GM21367 (cell line): ENCODE measurements around the gene NUDT15.
"Not testable (repeated sequence)": the region's sequence is repeated elsewhere in the genome, so short reads cannot be mapped to it uniquely, and the experiment has no call there.

Source experiments
- ATAC-seq: cut with Tn5 transposase; IDR thresholded peaks from one replicate; pipeline ENCODE4 v1.9.1; 2021; ENCODE audit not compliant: unreplicated experiment

NUDT15 gene

DNA sequence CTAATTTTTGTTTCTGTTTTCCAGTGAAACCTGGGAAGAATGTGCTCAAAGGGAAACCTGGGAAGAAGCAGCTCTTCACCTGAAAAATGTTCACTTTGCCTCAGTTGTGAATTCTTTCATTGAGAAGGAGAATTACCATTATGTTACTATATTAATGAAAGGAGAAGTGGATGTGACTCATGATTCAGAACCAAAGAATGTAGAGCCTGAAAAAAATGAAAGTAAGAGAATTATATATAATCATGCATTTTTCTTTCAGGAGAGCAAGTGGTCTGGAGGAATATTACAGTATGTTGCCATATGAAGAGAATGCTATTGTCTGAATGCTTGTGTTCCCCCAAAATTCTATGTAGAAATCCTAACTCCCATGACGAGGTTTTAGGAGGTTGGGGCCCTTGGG, 3.4 kb downstream of the NUDT15 start:
- no peak for ATAC-seq

DNA sequence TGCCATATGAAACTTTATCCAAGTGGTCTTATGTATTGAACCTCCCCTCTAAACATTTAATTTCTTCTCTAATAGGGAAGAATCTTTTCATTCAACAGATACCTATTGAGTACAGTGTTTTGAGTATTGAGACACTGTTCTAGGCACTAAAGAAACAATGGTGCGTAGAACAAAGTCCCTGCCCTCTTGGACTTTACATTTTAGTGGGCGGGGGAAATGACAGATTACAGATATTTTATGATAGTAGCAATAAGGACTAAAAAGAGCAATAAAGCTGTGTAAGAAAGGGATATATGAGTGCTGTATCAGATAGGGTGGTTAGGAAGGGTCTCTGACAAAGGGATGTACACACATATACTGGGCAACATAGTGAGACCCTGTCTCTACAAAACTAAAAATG, 5.4 kb downstream of the NUDT15 start:
- ATAC-seq = no peak

DNA sequence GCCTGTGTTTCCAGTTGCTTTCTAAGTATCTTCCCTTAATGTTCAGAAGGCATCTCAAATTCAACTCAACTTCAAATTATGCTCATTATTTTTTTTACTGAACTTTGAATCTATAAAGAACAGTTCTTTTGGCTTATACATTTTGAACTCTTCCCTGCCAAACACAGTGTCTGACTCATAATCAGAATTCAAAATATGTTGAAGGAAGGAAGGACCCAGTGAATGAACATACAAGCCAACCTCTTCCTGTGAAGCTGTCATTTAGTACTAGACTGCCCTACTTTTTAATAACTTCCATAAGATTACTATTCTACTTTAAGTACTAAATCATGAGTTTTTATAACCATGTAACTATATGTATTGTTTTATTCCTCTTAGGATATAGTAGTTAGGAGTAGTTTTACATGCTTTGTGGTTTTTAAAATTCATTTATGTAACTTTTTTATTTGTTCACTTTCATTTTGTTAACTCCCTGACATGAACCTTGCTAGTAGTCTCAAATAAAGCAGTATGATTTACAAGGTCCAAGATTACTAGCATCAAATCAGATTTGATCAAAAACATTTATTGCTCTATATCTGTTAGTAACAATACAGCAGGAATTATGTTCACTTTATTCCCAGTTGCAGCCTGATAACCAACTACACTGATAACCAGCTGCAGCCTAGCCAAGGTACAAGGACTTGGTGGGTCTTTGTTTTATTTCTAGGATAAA, 6.4 kb downstream of the NUDT15 start:
- ATAC-seq = no peak

DNA sequence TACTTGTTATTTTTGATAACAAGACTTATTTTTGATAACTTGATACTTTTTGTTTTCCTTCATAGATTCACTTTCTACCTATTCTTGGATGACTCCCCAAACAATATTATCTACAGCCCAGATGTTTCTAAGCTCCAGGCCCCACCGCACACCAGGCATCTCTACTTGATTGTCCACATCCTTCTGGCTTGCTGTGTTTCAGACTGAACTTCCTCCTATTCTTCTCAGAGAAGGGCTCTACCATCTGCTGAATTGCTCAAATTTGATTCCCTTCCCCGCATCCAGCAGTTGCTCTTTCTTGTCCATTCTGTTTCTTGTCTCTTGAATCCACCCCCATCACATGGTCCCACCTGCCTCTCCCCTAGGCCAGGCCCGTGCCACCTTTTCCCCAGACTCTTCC, 13.0 kb downstream of the NUDT15 start:
- ATAC-seq = no peak

DNA sequence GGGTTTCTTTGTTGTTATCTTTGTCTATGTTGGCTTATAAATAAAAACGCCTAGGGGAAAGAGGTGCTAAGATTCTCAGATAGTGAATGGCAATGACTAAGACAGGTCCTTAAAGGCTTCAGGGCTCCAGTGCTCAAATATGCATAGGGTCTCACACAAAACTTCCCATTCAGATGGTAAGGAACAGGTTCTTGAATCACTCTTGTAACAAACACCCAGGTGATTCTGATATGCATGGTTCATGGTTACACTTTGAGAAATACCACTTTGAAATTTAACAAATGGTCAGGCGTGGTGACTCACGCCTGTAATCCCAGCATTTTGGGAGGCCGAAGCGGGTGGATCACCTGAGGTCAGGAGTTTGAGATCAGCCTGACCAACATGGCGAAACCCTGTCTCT, 17.1 kb downstream of the NUDT15 start:
- no peak for ATAC-seq

DNA sequence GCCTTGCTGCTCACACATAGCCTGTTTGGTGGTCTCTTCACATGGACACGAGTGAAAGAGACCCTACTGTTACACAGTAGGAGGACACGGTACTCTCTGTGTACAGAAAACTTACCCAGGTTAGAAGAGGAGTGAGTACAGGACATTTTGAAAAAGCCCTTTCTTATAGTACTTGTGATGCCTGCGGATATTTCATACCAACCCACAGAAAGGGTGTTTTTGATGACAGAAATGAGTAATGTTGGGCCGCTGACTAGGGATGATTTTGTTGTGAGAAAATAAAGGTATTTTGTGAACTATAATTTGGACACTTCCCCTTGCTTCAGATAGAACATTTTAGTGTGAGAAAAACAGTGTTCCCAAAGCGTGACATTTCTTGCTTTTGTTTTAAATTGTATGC, 18.2 kb downstream of the NUDT15 start:
- no peak for ATAC-seq

DNA sequence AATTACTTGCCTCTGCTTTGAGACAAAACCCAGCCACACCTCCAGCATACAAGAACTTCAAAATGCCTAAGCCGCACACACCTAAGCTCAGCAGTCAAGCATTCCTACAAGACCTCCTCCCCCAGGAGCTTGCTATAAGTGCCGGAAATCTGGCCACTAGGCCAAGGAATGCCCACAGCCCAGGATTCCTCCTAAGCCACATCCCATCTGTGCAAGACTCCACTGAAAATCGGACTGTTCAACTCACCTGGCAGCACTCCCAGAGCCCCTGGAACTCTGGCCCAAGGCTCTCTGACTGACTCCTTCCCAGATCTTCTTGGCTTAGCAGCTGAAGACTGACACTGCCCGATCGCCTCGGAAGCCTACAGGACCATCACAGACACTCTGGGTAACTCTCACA, 21.0 kb downstream of the NUDT15 start:
- not testable (repeated sequence) for ATAC-seq

DNA sequence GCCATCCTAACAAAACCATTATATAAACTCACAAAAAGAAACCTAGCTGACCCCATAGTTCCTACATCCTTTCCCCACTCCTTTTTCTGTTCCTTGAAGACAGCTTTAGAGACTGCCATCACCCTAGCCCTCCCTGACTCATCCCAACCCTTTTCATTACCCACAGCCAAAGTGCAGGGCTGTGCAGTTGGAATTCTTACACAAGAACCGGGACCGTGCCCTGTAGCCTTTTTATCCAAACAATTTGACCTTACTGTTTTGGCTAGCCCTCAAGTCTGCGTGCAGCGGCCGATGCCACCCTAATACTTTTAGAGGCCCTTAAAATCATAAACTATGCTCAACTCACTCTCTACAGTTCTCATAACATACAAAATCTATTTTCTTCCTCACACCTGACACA, 22.4 kb downstream of the NUDT15 start:
- ATAC-seq = not testable (repeated sequence)

DNA sequence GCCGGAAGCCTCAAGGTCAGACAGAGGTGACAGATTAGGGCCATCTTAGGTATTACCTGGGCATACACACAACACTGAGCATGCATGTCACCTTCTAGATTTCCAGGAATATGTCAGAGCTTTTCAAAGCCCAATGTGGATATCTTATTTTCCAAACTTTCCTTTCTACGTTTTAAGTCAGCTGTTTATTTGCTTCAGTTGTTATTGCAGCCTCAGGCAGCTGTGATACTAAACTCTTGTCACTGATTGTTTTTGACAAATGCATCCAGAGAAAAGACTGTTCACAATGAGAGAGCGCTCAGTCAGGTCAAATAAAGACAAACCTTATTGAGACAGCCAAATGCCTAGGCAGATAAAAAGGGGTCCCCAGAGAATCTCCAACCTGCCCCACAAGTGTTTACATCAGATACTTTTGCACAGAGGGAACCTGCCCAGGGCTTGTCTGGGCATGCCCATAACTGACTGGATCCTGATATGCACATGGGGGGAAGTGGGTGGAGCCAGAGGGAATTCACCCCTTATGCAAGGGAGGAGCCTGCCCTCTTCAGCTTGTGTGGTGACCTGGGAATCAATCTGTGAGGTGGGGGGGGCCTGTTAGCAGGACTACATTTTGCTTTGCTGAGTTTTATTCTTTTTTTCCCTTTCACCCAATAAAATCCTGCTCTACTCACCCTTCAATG, 28.9 kb downstream of the NUDT15 start:
- ATAC-seq = no peak

DNA sequence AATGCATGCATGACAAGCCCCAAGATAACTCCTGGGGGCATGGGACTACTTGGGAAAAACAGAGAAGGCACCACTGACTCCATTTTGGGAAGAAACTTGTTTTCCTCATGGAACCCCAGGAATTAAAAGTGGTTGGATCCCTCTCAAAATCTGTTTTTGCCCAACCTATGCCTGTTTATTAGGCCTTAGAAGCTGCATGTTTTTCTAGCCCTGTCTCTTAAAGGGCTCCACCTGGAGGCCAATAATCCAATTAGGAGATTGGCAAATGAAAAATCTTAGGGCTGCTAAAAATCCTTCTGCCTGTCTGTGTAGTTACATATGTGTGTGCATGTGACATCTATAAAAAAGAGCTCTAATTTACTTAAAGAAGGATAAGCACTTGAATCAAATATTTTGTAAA, 30.5 kb downstream of the NUDT15 start:
- no peak for ATAC-seq

DNA sequence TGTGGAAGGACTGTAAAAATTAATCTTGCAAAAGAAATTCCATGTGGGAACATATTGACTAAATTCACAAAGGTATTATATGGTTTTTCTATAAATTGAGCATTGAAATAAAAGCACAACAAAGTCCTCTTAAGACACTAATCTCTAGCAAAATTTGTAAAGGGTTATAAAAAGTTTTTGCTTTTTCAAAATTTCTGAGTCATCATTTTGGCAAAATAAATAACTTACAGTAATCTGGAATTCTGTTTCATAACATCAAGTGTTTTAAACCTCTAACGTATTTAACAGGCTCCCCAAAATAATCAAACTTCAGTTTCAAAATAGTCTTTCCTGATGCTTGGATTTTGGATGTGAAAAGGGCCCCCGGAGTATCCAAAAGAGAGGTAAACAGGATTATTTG, 31.4 kb downstream of the NUDT15 start:
- no peak for ATAC-seq

DNA sequence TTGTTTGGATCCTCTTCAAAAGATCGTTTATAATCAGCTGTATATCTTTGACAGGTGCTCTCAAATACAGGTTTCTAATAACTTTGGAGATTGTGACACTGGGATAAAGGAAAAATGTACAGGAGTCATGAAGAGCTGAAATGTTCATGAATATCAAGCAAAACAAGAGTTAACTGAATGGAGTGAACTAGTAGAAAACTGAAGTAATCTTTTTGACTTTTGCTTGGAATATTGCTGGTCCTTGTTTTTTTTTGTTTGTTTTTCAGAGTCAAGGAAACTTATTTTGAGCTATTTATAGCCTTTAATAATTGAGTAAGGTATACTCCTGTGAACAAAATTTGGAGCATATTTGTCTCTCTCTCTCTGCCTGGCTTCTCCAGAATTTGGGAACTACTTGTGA, 32.0 kb downstream of the NUDT15 start:
- ATAC-seq = no peak

DNA sequence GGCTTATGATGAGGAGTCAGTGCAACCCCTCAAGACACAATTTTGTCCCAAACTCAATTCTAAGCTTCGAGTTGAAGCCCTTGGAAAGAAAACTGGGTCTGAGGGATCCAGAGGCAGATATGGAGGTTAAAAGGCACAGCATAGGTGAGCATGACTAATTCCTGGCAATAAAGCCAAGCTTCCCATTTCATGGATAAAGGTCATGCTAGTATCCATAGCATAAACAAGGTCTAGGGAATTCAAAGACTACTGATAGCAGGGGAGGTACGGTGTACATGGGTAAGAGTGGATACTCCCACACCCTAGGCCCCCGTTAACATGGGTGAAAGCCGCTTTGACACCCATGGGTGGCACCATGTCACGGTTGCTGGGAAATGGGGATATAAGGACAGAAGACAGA, 33.4 kb downstream of the NUDT15 start:
- no peak for ATAC-seq

DNA sequence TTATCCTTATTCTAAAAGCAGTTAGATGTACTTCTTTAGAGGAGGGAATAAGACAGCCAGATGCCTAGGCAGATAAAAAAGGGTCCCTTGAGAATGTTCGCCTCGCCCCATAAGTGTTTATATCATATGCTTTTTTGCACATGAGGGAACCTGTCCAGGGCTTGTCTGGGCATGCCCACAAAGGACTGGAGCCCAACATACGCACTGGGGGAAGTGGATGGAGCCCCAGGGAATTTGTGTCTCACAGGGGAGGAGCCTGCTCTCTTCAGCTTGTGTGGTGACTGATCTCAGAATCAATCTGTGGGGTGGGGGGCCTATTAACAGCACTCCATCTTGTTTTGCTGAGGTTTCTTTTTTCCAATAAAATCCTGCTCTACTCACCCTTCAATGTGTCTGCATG, 34.8 kb downstream of the NUDT15 start:
- no peak for ATAC-seq

DNA sequence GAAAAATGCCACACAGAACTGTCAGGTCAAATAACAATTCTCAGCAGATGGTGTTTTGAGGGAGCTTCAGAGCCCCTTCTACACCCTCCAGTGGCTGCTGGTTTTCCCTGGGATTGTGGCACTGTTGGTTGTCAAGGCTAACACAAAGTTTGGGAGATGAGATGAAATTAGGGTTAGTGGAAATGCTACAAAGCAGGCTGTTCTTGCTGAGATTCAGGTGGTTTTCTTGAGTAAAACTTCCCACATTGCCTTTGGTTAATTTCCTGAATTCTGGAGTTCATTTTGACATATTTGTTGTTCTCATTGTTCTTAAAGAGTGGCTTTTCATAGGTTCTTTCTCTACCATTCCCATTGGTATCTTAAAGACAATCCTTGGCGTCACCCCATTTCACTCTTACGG, 35.3 kb downstream of the NUDT15 start:
- no peak for ATAC-seq

DNA sequence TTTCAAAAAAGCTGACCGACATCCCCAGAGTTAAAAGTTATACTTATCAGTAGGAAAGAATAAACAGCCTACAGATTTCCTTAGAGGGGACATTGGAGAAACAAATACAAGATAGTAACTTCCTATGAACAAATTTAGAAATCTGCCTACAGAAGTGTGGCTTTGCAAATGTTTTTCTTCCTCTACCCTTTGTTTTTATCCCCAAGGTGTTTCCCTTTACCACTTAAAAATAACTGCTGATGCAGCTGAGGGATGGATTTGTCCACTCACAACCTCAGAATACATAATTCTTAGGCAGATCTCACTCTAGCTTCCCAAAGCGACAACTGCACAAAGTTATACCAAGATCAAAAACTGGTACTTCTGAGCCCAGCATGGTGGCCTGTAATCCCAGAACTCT, 36.5 kb downstream of the NUDT15 start:
- ATAC-seq = no peak

DNA sequence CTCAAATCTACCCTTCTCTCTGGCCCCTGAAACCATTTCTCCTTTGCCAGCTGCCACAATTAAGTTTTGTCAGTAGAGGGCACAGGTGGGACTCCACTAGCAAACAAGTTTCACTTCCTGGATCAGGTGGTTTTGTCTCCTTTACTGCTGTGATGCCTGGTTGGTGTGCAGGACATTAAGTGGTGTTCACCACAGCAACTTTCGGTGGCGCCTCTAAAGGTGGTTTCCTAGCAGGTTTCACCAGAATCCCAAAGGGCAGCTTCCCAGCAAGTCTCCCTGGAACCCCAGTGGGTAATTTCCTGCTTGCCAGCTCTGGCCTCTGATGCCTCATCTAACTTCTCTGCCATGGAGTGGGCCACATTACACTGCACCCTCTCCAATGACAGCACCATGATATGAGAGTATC, 40.7 kb downstream of the NUDT15 start:
- peak; percentile 98 for ATAC-seq

DNA sequence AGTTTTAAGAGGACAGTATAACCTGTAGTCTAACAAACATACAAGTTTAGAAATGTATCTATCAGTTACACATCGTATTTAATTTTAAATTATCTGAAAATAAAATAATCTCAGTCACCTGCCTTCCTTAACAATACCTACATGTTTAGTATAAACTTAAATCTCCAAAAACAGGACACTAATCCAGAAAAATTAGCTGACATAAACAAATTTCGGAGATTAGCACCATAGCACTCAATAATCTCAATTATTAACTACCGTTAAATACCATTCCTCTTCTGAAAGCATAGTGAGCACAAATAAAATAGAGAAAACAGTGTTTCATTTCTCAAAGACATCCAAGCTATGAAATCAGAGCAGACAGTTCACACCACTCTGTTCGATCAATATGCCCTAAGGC, 44.2 kb downstream of the NUDT15 start:
- ATAC-seq = no peak

DNA sequence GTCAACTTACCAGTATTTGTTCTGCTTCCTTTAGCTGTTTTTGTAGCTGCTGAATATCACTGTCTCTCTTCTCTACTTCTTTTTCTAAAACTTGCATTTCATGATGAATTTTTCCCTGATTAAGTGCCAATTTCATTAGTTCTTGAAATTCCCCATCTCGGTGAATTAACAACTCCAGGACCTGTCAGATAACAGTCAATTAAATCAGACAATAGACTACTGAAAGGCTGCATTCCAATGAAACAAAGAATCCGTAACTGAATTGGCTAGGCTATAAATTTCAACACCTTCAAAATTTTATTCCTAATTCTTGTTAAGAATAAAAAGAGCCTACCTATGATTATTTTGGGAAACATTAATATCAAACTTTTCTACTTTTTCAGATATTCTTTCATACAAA, 48.7 kb downstream of the NUDT15 start:
- no peak for ATAC-seq

DNA sequence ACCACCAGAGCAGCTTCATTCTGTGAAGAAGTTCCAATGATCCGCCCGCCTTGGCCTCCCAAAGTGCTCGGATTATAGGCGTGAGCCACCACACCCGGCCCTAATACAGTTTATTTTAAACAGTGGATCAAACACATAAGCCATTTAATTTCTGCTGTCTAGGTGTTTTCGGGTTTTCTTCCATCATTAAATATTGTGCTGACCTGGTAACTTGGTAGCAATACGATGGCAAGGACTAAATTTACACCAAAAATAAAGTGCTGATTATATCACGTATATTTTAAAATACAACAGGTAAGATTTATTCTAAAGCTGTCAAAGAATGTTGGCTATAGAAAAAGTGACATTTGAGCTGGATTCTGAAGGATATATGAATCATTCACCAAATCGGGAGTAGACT, 56.1 kb downstream of the NUDT15 start:
- no peak for ATAC-seq

DNA sequence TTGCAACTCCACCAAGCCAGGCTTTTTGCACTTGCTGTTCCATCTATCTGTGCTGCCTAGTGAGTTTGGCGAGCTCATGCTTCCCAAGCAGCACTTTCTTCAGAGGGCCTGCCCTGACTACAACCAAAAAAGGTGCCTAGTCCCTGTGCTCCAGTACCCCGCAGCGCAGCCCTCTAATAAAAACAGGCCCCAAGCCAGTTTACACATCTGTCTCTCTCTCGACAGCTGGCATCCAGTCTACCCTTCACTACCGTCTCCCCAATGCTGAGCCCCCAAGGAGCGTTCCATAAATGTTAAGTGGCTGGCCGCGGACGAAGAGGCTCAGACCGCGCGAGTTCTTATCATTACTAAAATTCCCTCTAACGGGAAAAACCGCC, 56.9 kb downstream of the NUDT15 start:
- no peak for ATAC-seq

DNA sequence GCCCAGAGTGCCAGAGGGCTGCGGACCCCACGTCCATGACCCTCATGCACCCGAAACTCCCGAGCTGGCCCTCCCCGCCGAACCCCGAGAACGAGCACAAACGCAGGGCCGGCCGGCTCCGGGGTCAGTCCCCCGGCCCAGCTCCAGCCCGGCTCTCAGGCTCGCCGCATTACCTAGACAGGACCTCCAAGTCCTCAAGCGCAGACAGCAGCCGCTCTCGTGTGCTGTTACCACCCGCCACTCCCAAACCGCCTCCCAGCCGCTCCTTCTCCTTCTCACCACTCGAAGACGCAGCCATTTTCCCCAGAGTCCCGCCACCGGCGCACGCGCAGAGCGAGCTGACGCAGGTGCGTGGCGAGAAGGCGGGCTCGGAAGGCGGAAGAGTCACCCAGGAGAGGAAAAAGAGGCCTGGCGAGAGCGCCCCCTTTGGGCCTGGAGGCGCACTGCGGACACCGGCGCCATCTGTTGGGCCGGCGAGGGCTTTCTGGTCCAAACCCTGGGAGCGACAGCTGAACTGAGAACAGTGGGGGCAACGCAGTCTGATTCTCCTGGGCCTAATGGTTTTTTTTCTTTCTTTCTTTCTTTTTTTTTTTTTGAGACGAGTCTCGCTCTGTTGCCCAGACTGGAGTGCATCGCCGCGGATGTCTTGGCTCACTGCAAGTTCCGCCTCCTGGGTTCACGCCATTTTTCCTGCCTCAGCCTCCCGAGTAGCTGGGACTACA, 57.4 kb downstream of the NUDT15 start, which contains the start of gene MED4:
TSS of gene MED4 (minus strand) at position 324 of the 722 bp plus-strand sequence. CDS start at position 298, 26 bp downstream.
- peak; percentile 89 for ATAC-seq
